Omental fat pad (tissue), 4 donors: ENCODE data around the gene CD226. TPM values are rescaled to one million over a fixed set of nuclear protein-coding genes. Genes with fewer than 3 reads are reported as not detected.
"Not testable (repeated sequence)": the region's sequence is repeated elsewhere in the genome, so short reads cannot be mapped to it uniquely, and the experiment has no call there.

Source experiments
- ATAC-seq: fragments of 150-250 bp; one replicate; pipeline ENCODE4 v1.9.1; 2016; ENCODE audit warnings: mild to moderate bottlenecking, moderate library complexity; ENCODE audit not compliant: low FRiP score
- DNase-seq: peaks from one replicate; pipeline ENCODE4 v3.0.0-alpha.2; 2019; ENCODE audit warnings: low spot score
- total RNA-seq, 4 donors: library from RNA; depleted of rRNA; stranded (reverse); fragments of >200 nt; gene quantifications; one replicate each; pipeline ENCODE4 v1.1.0, GENCODE V29; 2016
- TF ChIP-seq, protein P1 (sequence below), 3 donors: fragments of 450-650 bp; IDR thresholded peaks; one replicate each; pipeline ENCODE4 v1.5.1; 2016 to 2017; ENCODE audit warnings: antibody characterized with exemption in 3 of 3, mild to moderate bottlenecking in 3 of 3, moderate library complexity in 2 of 3

The CD226 gene
- total RNA-seq, 4 donors from 2014 or later: 1.9 to 4.3 (median 3.0) TPM

DNA sequence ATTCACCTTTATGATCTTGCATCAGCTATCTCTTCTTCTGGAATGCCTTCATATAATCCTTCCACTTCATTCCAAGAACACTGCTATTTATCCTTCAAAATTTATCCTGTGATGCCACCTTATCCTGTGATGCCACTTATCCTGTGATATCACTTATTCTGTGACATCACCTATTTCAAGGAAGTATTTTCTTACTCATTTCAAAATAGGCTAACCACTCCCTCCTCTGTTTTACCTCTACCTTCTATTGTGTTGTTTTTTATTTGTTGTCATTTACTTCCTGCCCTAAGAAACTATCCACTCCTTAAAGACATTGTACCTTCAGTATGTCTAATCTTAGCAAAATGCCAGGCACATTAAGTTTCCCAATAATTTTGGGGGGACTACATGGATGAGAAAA lies 38.8 kb downstream of the CD226 start:
- TF ChIP-seq, protein P1, sequence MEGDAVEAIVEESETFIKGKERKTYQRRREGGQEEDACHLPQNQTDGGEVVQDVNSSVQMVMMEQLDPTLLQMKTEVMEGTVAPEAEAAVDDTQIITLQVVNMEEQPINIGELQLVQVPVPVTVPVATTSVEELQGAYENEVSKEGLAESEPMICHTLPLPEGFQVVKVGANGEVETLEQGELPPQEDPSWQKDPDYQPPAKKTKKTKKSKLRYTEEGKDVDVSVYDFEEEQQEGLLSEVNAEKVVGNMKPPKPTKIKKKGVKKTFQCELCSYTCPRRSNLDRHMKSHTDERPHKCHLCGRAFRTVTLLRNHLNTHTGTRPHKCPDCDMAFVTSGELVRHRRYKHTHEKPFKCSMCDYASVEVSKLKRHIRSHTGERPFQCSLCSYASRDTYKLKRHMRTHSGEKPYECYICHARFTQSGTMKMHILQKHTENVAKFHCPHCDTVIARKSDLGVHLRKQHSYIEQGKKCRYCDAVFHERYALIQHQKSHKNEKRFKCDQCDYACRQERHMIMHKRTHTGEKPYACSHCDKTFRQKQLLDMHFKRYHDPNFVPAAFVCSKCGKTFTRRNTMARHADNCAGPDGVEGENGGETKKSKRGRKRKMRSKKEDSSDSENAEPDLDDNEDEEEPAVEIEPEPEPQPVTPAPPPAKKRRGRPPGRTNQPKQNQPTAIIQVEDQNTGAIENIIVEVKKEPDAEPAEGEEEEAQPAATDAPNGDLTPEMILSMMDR (IDR thresholded peaks at IDR 0.05): no peak
- ATAC-seq (no peak), DNase-seq (no peak)

DNA sequence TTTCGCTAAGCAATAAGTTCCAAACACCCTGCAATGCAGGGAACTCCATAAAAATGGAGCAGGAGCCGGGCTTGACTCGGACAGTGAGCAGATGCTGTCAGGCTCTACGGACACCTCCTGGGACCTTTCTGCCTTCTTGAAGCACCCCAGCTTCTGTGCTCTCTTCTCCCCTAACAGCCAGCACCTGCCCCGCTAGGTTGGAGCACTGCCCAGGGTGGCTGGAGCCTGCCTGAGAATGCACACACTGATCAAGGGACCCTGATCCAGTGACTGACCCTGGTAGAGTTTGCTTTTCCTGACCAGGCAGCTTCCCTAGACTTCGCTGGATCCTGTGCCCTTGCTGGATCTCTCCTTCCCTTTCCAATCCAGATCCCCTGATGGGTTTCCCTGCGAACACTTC lies 40.9 kb downstream of the CD226 start:
- DNase-seq (no peak), ATAC-seq (no peak)
- TF ChIP-seq, protein P1 (IDR thresholded peaks at IDR 0.05): no peak

GRCh38 chr18:69900941-69901340 lies 46.7 kb downstream of the CD226 start:
- no peak for DNase-seq
- no peak for ATAC-seq
- TF ChIP-seq, protein P1 (IDR thresholded peaks at IDR 0.05): no peak

- not testable (repeated sequence) for ATAC-seq, DNase-seq
Observed at GRCh38 chr18:69899154-69899923, 48.3 kb downstream of the CD226 start.

- DNase-seq (no peak), ATAC-seq (no peak)
- TF ChIP-seq, protein P1 (IDR thresholded peaks at IDR 0.05): no peak
Observed at GRCh38 chr18:69898241-69898861, 49.3 kb downstream of the CD226 start.

- TF ChIP-seq, protein P1 (IDR thresholded peaks at IDR 0.05): no peak
- ATAC-seq: no peak
- DNase-seq: no peak
Observed at GRCh38 chr18:69897397-69898108, 50.1 kb downstream of the CD226 start.
